Measurements from ENCODE around the gene AKAP8. TPM values are rescaled to one million over a fixed set of nuclear protein-coding genes. Genes with fewer than 3 reads are reported as not detected.

Gene AKAP8
- total RNA-seq, 2 experiments from 2014 or later: 22.2 to 52.3 TPM

GRCh38 chr19:15371786-15372380, 7.7 kb downstream of the AKAP8 start:
- no peak overlapping the region for H3K27ac ChIP-seq (ENCODE audit: low read depth, low read length, poor library complexity, severe bottlenecking)
- CTCF ChIA-PET (ENCODE audit: unreplicated experiment): no interaction called here
- no peak overlapping the region for H2AFZ ChIP-seq (ENCODE audit: low read length)
- no peak overlapping the region for H3K4me2 ChIP-seq (ENCODE audit: low read length)
- DNase-seq (ENCODE audit: low spot score): no peak
- POLR2A ChIA-PET: no interaction called here
- H3K4me3 ChIP-seq (ENCODE audit: low read depth, low read length, poor library complexity, severe bottlenecking): no peak overlapping the region
- BruUV-seq (replicated peaks): no TSS peak
- peaks cover 37% of the 10 kb centered on the region for H3K79me2 ChIP-seq (ENCODE audit: insufficient read depth, low read depth, low read length)
- intact Hi-C loops (cut with micrococcal nuclease; ENCODE audit: unreplicated experiment): no loop called here
- H3K9me3 ChIP-seq (ENCODE audit: low read length): no peaks in the 10 kb centered on the region
- H3K9me2 ChIP-seq (ENCODE audit: insufficient read depth, low read length): no peaks in the 10 kb centered on the region
- H3K4me1 ChIP-seq (ENCODE audit: insufficient read depth, low read length, poor library complexity, severe bottlenecking): peaks cover 8% of the 10 kb centered on the region
- TF ChIP-seq EZH2phosphoT487 (IDR thresholded peaks at IDR 0.05; ENCODE audit: borderline replicate concordance, low read depth, low read length) (no peak), CTCF (conservative IDR thresholded peaks at IDR 0.05; ENCODE audit: low read length) (no peak)
- H4K20me1 ChIP-seq (ENCODE audit: insufficient read depth, low read length): peaks cover 7% of the 10 kb centered on the region; the same call in 1 of the 2 replicates
- H3K36me3 ChIP-seq (ENCODE audit: insufficient read depth, low read length): peaks cover 90% of the 10 kb centered on the region

GRCh38 chr19:15371119-15371518, 8.5 kb downstream of the AKAP8 start:
- Histone ChIP-seq H2AFZ (ENCODE audit: low read length) (no peak overlapping the region), H3K9me3 (ENCODE audit: low read length) (no peaks in the 10 kb centered on the region), H3K36me3 (ENCODE audit: insufficient read depth, low read length) (peaks cover 95% of the 10 kb centered on the region), H4K20me1 (ENCODE audit: insufficient read depth, low read length) (peaks cover 5% of the 10 kb centered on the region; the same call in 1 of the 2 replicates), H3K27ac (ENCODE audit: low read depth, low read length, poor library complexity, severe bottlenecking) (no peak overlapping the region), H3K4me2 (ENCODE audit: low read length) (no peak overlapping the region), H3K9me2 (ENCODE audit: insufficient read depth, low read length) (no peaks in the 10 kb centered on the region), H3K4me3 (ENCODE audit: low read depth, low read length, poor library complexity, severe bottlenecking) (no peak overlapping the region), H3K79me2 (ENCODE audit: insufficient read depth, low read depth, low read length) (peaks cover 29% of the 10 kb centered on the region), H3K4me1 (ENCODE audit: insufficient read depth, low read length, poor library complexity, severe bottlenecking) (peaks cover under 1% of the 10 kb centered on the region)
- BruUV-seq (replicated peaks): no TSS peak
- DNase-seq (ENCODE audit: low spot score): no peak
- ChIA-PET CTCF (ENCODE audit: unreplicated experiment) (no interaction called here), POLR2A (no interaction called here)
- TF ChIP-seq EZH2phosphoT487 (IDR thresholded peaks at IDR 0.05; ENCODE audit: borderline replicate concordance, low read depth, low read length): no peak
- TF ChIP-seq CTCF (conservative IDR thresholded peaks at IDR 0.05; ENCODE audit: low read length): no peak
- intact Hi-C loops (cut with micrococcal nuclease; ENCODE audit: unreplicated experiment): no loop called here

DNA sequence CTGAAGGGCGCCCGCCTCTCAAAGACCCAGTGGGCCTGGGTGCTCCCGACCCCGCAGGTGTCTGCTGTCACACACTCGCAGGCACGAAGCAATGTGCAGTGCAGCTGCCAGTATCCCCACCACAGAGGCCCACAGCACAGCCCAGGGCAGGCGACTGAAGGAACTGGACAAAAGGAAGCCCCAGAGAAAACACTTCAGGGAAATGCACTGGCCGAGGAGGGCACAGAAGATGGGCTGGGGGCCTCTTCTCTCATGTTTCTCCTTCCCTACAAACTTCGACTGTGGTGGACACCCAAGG, 10.0 kb downstream of the AKAP8 start:
- peaks cover 99% of the 10 kb centered on the region for H3K36me3 ChIP-seq (ENCODE audit: insufficient read depth, low read length)
- no peaks in the 10 kb centered on the region for H3K9me2 ChIP-seq (ENCODE audit: insufficient read depth, low read length)
- H2AFZ ChIP-seq (ENCODE audit: low read length): no peak overlapping the region
- H3K4me3 ChIP-seq (ENCODE audit: low read depth, low read length, poor library complexity, severe bottlenecking): no peak overlapping the region
- ChIA-PET POLR2A (no interaction called here), CTCF (ENCODE audit: unreplicated experiment) (no interaction called here)
- no peak for DNase-seq (ENCODE audit: low spot score)
- no peak overlapping the region for H3K27ac ChIP-seq (ENCODE audit: low read depth, low read length, poor library complexity, severe bottlenecking)
- BruUV-seq (replicated peaks): no TSS peak
- TF ChIP-seq EZH2phosphoT487 (IDR thresholded peaks at IDR 0.05; ENCODE audit: borderline replicate concordance, low read depth, low read length): no peak
- TF ChIP-seq CTCF (conservative IDR thresholded peaks at IDR 0.05; ENCODE audit: low read length): no peak
- peaks cover 14% of the 10 kb centered on the region for H3K79me2 ChIP-seq (ENCODE audit: insufficient read depth, low read depth, low read length)
- H3K4me2 ChIP-seq (ENCODE audit: low read length): no peak overlapping the region
- no peaks in the 10 kb centered on the region for H3K4me1 ChIP-seq (ENCODE audit: insufficient read depth, low read length, poor library complexity, severe bottlenecking)
- no peaks in the 10 kb centered on the region for H3K9me3 ChIP-seq (ENCODE audit: low read length)
- intact Hi-C loops (cut with micrococcal nuclease; ENCODE audit: unreplicated experiment): no loop called here
- no peaks in the 10 kb centered on the region; the same call in 1 of the 2 replicates for H4K20me1 ChIP-seq (ENCODE audit: insufficient read depth, low read length)

Data from OCI-LY7 (cell line).